Activated CD4-positive, alpha-beta memory T cell treated with anti-CD3 and anti-CD28 coated beads for 36 hours (primary cell): ENCODE measurements around the gene STPG1. TPM values are rescaled to one million over a fixed set of nuclear protein-coding genes. Genes with fewer than 3 reads are reported as not detected.

Source experiments
- CTCF ChIA-PET: fragments of 350-600 bp; sonication (Branson Sonifier 250); formaldehyde crosslinking; loops from one replicate; lab custom pipeline; 2021; ENCODE audit warnings: antibody characterized with exemption, inconsistent platforms; lab: Charles Lee
- POLR2A ChIA-PET: fragments of 350-600 bp; sonication (Branson Sonifier 250); formaldehyde crosslinking; loops from one replicate; lab custom pipeline; 2021; ENCODE audit warnings: antibody characterized with exemption; lab: Charles Lee
- DNase-seq: peaks from one replicate; pipeline ENCODE4 v3.0.0-alpha.2; 2020
- H3K27ac Mint-ChIP-seq: one replicate; pipeline ENCODE4 v1.8.0; 2021; ENCODE audit warnings: mixed read lengths
- H3K27me3 Mint-ChIP-seq: one replicate; pipeline ENCODE4 v1.8.0; 2021; ENCODE audit warnings: mixed read lengths
- H3K36me3 Mint-ChIP-seq: one replicate; pipeline ENCODE4 v1.8.0; 2021; ENCODE audit warnings: mixed read lengths
- H3K4me1 Mint-ChIP-seq: one replicate; pipeline ENCODE4 v1.8.0; 2021; ENCODE audit warnings: low read depth, mixed read lengths
- H3K4me3 Mint-ChIP-seq: one replicate; pipeline ENCODE4 v1.8.0; 2021; ENCODE audit warnings: mild to moderate bottlenecking, mixed read lengths
- H3K9me3 Mint-ChIP-seq: one replicate; pipeline ENCODE4 v1.8.0; 2021; ENCODE audit warnings: mixed read lengths
- intact Hi-C: fragments of 100-400 bp; cut with micrococcal nuclease; formaldehyde crosslinking; loops from one replicate; pipeline ENCODE4 v1.15.1; 2023
- total RNA-seq, 2 experiments: library from RNA; stranded (reverse); gene quantifications; one replicate each; pipeline ENCODE4 v1.2.3, GENCODE V29; 2021

STPG1 gene
- total RNA-seq, 2 experiments from 2014 or later = 7.5 to 8.3 TPM

DNA sequence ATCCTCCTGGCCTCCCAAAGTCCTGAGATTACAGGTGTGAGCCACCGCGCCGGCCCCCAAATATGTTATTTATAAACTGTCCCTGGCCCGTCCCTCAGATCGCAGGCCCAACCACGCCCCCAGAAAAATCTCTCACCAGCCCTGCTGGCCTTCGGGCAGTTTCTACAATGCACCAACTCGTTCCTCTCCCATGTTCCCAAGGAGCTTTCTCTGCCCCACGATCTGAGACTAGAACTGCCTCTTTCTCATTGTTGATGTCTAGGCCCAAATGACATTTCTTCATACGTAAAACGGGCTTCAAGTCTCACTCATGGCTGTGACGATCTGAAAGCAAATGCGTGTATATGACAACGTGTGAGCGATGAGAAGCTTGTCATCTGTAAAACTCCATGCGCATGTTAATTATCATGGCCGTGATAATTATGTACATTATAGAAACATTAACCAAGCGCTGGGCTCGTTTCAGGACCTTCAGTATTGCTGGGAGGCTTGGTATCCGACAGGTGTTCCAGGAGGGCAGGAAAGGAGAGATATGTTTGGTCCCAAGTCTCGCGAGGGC, 1.3 kb upstream of the STPG1 start:
- ChIA-PET POLR2A (interaction anchor here (0.7 to 4.0 kb wide), 11 partner anchors 9 to 456 kb away, joined by 3 to 36 read pairs (median 3); partner anchors contain the start of genes PNRC2 and RCAN3), CTCF (interaction anchor here (0.7 to 8.8 kb wide), 49 partner anchors 10 to 330 kb away, joined by 3 to 107 read pairs (median 5); partner anchors contain the start of genes CLIC4, RCAN3 and SRRM1)
- Mint-ChIP-seq H3K36me3 (peaks cover 12% of the 10 kb centered on the region), H3K9me3 (no peaks in the 10 kb centered on the region), H3K27me3 (no peaks in the 10 kb centered on the region), H3K4me1 (peaks cover 46% of the 10 kb centered on the region), H3K4me3 (peak overlapping the region; percentile 98), H3K27ac (peak overlapping the region; percentile 73)
- DNase-seq = no peak
- intact Hi-C loops = loop anchor here (1.0 to 10.0 kb wide), 11 partner anchors 66 to 820 kb away; partner anchors contain the start of genes PNRC2, SRSF10 and SYF2

DNA sequence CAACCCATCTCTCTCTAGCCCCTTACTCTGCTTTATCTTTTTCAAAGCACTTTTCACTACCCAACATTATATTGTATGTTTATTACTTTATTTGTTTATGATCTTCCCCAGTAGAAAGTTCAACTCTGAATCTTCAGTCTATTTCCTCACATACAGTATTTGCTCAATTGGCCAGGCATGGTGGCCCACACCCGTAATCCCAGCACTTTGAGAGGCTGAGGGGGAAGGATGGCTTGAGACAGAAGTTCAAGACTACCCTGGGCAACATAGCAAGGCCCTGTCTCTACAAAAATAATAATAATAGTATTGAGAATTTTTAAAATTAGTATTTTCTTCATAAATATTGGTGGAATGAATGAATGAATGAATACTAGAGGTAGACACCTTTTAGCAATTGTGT, 1.2 kb downstream of the STPG1 start:
- H3K27me3 Mint-ChIP-seq = no peaks in the 10 kb centered on the region
- H3K36me3 Mint-ChIP-seq = no peaks in the 10 kb centered on the region
- intact Hi-C loops = loop anchor here (10.0 kb wide), 2 partner anchors 458 to 822 kb away; partner anchors contain the start of genes PNRC2 and SYF2
- H3K27ac Mint-ChIP-seq = no peak overlapping the region
- H3K4me1 Mint-ChIP-seq = peaks cover 25% of the 10 kb centered on the region
- H3K9me3 Mint-ChIP-seq = peaks cover 3% of the 10 kb centered on the region
- ChIA-PET POLR2A (interaction anchor here (1.3 to 1.6 kb wide), 4 partner anchors 25 to 230 kb away, joined by 3 to 7 read pairs (median 4); no protein-coding TSS in a partner anchor), CTCF (interaction anchor here (0.7 to 8.8 kb wide), 9 partner anchors 17 to 262 kb away, joined by 3 to 107 read pairs (median 12); no protein-coding TSS in a partner anchor)
- no peak for DNase-seq
- no peak overlapping the region for H3K4me3 Mint-ChIP-seq

DNA sequence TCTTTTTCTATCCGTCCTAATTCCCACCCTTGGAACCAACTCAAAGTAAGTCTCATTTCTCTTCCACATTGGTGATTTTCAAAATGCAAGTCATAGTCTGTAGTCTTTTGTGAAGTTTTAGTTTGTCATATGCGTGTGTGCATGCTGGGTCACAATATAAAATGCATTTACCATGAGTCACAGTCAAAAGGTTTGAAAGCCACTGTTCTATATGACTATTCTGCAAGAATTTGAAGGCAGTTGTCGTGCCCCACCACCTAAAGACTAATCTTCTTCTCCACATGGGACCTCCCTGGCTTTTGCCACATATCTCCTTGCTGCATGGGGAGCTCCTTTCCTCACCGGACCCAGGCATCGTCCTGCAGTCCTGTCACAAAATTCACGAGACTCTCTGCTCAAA, 1.6 kb downstream of the STPG1 start:
- CTCF ChIA-PET = interaction anchor here (1.4 to 8.8 kb wide), 6 partner anchors 19 to 261 kb away, joined by 4 to 107 read pairs (median 20); no protein-coding TSS in a partner anchor
- no peaks in the 10 kb centered on the region for H3K36me3 Mint-ChIP-seq
- POLR2A ChIA-PET = no interaction called here
- H3K9me3 Mint-ChIP-seq = peaks cover 3% of the 10 kb centered on the region
- no peak overlapping the region for H3K27ac Mint-ChIP-seq
- H3K4me3 Mint-ChIP-seq = no peak overlapping the region
- DNase-seq = no peak
- intact Hi-C loops = loop anchor here (10.0 kb wide), 2 partner anchors 457 to 823 kb away; partner anchors contain the start of genes PNRC2 and SYF2
- H3K4me1 Mint-ChIP-seq = peaks cover 21% of the 10 kb centered on the region
- H3K27me3 Mint-ChIP-seq = no peaks in the 10 kb centered on the region

DNA sequence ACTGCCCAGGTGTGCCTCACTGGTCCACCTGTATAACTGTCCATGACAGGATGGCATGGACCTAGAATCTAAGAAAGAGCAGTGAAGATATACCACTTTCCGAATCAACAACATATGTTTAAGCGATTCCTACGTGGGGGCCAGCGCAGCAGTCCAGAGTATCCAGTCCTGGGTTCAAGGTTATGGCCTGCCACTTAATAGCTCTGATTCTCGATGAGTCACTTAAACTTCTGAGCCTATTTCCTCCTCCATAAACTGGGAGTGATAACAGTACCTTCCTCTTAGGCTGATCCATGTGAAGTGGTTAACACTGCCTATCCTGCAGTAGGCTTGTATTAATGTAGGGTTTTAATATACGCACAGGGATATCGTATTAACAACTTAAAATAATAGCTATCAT, 2.8 kb downstream of the STPG1 start:
- Mint-ChIP-seq H3K27me3 (no peaks in the 10 kb centered on the region), H3K27ac (no peak overlapping the region), H3K36me3 (no peaks in the 10 kb centered on the region), H3K9me3 (peaks cover 3% of the 10 kb centered on the region), H3K4me3 (no peak overlapping the region), H3K4me1 (peaks cover 19% of the 10 kb centered on the region)
- no peak for DNase-seq
- ChIA-PET POLR2A (no interaction called here), CTCF (interaction anchor here (1.4 to 8.8 kb wide), 3 partner anchors 18 to 260 kb away, joined by 6 to 107 read pairs (median 31); no protein-coding TSS in a partner anchor)
- intact Hi-C loops = loop anchor here (10.0 kb wide), 2 partner anchors 456 to 824 kb away; partner anchors contain the start of genes PNRC2 and SYF2

DNA sequence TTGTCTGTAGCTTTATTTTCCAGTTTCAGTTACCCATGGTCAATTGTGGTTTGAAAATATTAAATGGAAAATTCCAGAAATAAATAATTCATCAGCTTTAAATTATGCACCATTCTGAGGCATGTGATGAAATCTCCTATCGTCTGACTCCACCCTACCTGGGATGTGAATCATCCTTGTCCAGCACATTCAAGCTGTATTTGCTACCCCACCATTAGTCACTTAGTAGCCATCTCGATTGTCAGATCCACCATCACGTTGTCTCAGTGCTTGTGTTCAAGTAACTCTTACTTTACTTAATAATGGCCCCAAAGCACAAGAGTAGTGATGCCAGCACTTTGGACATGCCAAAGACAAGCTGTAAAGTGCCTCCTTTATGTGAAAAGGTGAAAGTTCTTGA, 4.0 kb downstream of the STPG1 start:
- no peaks in the 10 kb centered on the region for H3K27me3 Mint-ChIP-seq
- H3K36me3 Mint-ChIP-seq = no peaks in the 10 kb centered on the region
- POLR2A ChIA-PET = interaction anchor here (1.8 kb wide), 1 partner anchor 93 kb away, joined by 4 read pairs; the partner anchor contains the start of gene RCAN3
- no peak for DNase-seq
- H3K9me3 Mint-ChIP-seq = peaks cover 3% of the 10 kb centered on the region
- H3K4me3 Mint-ChIP-seq = no peak overlapping the region
- intact Hi-C loops = no loop called here
- peaks cover 11% of the 10 kb centered on the region for H3K4me1 Mint-ChIP-seq
- CTCF ChIA-PET = interaction anchor here (1.2 to 2.8 kb wide), 5 partner anchors 13 to 255 kb away, joined by 3 to 22 read pairs (median 8); no protein-coding TSS in a partner anchor
- H3K27ac Mint-ChIP-seq = no peak overlapping the region

DNA sequence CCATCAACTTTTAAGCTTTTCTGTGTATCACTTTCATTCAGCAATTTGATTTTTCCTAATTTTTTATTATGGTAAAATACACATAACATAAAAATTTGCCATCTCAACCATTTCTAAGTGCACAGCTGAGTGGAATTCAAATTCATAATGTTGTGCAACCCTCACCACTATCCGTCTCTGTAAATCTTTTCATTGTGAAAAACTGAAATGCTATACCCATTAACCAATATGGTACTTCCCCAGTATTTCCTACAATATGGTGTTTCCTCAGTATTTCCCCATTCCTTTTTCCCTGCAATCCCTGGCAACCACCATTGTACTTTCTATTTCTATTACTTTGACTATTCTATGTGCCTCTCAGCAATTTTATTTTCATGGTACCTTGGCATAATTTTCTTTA, 6.8 kb downstream of the STPG1 start:
- no peak for DNase-seq
- Mint-ChIP-seq H3K36me3 (no peaks in the 10 kb centered on the region), H3K4me3 (no peak overlapping the region), H3K4me1 (peaks cover 2% of the 10 kb centered on the region), H3K27ac (no peak overlapping the region), H3K27me3 (no peaks in the 10 kb centered on the region), H3K9me3 (peaks cover 3% of the 10 kb centered on the region)
- ChIA-PET CTCF (no interaction called here), POLR2A (no interaction called here)
- intact Hi-C loops = no loop called here

DNA sequence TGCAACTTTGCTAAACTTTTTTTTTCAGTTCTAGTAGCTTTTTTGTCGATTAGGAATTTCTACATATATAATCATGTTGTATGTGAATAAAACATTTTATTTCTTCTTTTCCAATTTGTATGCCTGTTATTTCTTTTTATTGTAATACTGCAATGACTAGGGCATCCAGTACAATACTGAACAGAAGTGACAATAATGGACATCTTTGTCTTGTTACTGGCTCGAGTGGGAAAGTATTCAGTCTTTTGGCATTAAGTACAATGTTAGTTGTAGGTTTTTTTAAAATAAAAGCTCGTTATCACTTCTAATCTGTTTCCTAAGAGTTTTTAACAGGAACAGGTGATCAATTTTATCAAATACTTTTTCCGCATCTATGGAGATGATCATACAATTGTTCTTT, 9.8 kb downstream of the STPG1 start:
- H3K9me3 Mint-ChIP-seq = peaks cover 3% of the 10 kb centered on the region
- no peaks in the 10 kb centered on the region for H3K27me3 Mint-ChIP-seq
- no peak for DNase-seq
- no peaks in the 10 kb centered on the region for H3K36me3 Mint-ChIP-seq
- CTCF ChIA-PET = interaction anchor here (0.6 to 1.5 kb wide), 5 partner anchors 11 to 205 kb away, joined by 3 to 8 read pairs (median 6); partner anchors contain the start of gene NIPAL3
- no peak overlapping the region for H3K4me3 Mint-ChIP-seq
- POLR2A ChIA-PET = interaction anchor here (1.1 kb wide), 1 partner anchor 12 kb away, joined by 3 read pairs; no protein-coding TSS in a partner anchor
- intact Hi-C loops = no loop called here
- peaks cover 9% of the 10 kb centered on the region for H3K4me1 Mint-ChIP-seq
- H3K27ac Mint-ChIP-seq = no peak overlapping the region

DNA sequence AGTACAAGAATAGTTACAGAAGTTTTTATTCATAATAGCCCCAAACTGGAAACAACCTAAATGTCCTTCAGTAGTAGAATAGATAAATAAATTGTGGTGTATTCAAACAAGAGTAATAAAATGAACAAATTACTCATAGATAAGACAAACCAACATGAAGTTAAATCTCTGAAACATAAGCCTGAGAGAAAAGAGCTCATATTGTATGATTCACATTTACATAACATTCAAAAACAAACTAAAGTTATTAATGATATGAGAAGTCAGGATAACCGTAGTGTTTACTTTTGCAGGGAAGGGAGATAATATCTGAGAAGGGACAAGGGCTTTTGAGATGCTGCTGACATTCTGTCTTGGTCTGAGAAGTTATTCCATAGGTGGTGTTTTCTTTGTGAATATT, 13.5 kb downstream of the STPG1 start:
- POLR2A ChIA-PET = no interaction called here

DNA sequence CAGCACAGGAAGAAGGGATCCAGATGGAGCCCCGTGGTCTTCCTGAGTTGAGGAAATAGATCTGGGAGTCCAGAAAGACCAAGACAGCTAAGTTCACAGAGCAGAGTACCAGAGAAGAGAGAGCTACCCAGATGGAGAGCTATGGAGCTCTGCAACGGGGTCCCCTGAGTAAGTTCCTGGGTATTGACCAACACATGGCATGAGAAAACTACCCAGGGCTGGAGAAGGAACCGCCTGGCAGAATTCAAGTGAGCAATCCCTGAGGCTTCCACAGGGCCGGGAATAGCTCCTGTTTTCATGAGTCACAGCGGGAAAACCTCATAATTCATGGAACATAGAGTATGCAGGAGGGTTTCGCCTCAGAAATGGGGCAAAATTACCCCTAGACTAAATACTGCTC, 19.7 kb downstream of the STPG1 start:
- no peak overlapping the region for H3K4me3 Mint-ChIP-seq
- ChIA-PET CTCF (interaction anchor here (1.0 to 6.7 kb wide), 19 partner anchors 9 to 323 kb away, joined by 4 to 618 read pairs (median 16); partner anchors contain the start of genes NIPAL3 and STPG1), POLR2A (no interaction called here)
- H3K36me3 Mint-ChIP-seq = peaks cover 5% of the 10 kb centered on the region
- no peak for DNase-seq
- intact Hi-C loops = loop anchor here (2.0 kb wide), 2 partner anchors 71 to 241 kb away; no protein-coding TSS in a partner anchor
- no peaks in the 10 kb centered on the region for H3K9me3 Mint-ChIP-seq
- no peaks in the 10 kb centered on the region for H3K27me3 Mint-ChIP-seq
- peaks cover 27% of the 10 kb centered on the region for H3K4me1 Mint-ChIP-seq
- H3K27ac Mint-ChIP-seq = no peak overlapping the region

More for the DNA sequence above, 13.5 kb downstream of the STPG1 start:
- no peak for DNase-seq
- Mint-ChIP-seq H3K9me3 (no peaks in the 10 kb centered on the region), H3K27me3 (no peaks in the 10 kb centered on the region), H3K4me3 (no peak overlapping the region), H3K4me1 (peaks cover 9% of the 10 kb centered on the region), H3K27ac (no peak overlapping the region), H3K36me3 (no peaks in the 10 kb centered on the region)
- CTCF ChIA-PET = interaction anchor here (1.0 to 3.8 kb wide), 7 partner anchors 9 to 250 kb away, joined by 3 to 21 read pairs (median 4); partner anchors contain the start of gene NIPAL3
- intact Hi-C loops = no loop called here

DNA sequence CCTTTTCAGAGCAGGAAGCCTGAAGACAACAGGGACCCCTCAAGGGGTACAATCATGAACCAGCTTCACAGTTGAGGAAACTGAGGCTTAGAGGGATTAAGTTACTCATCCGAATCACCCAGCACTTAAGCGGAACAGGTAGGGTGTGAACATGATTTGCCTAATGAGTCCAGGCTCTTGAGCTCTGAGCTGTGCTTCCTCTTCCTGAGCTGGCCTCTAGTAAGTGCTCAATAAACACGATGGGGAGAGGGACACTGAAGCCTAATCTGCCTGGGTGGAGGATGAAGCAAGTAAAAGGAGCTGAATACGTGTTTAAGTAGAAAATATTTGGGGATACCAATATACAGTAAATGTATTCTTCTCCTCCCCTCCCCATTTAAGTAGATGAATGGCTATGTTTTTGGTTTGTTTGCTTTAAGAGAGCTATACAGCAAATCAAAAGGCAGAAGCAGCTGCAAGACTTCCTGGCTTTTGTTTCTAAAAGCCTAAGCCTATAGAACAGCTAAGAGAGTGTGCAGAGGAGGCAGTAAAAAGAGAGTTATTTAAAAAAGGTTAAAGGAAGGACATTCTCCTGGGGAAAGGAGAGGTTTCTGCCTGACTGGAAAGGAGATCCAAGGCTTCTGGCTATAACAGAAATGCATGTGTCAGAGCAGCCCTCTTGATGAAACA, 20.5 kb downstream of the STPG1 start:
- no peak for DNase-seq
- Mint-ChIP-seq H3K4me3 (no peak overlapping the region), H3K9me3 (no peaks in the 10 kb centered on the region), H3K36me3 (peaks cover 7% of the 10 kb centered on the region), H3K27ac (peak overlapping the region; percentile 82), H3K4me1 (peaks cover 27% of the 10 kb centered on the region), H3K27me3 (no peaks in the 10 kb centered on the region)
- intact Hi-C loops = loop anchor here (1.0 to 2.0 kb wide), 3 partner anchors 70 to 242 kb away; no protein-coding TSS in a partner anchor
- POLR2A ChIA-PET = interaction anchor here (3.1 kb wide), 1 partner anchor 194 kb away, joined by 17 read pairs; no protein-coding TSS in a partner anchor
- CTCF ChIA-PET = interaction anchor here (0.8 to 6.7 kb wide), 34 partner anchors 8 to 322 kb away, joined by 3 to 618 read pairs (median 13); partner anchors contain the start of genes IFNLR1, MYOM3, NIPAL3 and STPG1

DNA sequence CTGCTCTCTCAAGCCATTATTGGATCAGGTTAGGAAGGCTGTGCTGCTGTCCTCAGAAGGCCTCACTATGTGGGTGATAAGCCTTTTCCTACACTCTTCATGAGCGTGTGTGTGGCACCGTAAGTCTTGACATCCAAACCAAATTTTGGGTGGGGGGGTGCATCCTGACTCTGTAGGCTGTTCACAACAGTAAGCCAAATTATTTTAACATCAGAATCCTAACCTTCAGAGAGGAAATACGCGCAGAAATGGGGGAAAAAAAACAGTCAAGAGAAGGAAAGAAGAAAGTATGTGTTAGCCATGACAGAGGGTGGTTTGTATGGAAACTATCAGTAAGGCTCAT, 21.0 kb downstream of the STPG1 start:
- ChIA-PET CTCF (interaction anchor here (0.8 to 6.7 kb wide), 40 partner anchors 8 to 322 kb away, joined by 3 to 618 read pairs (median 13); partner anchors contain the start of genes IFNLR1, MYOM3, NIPAL3 and RCAN3), POLR2A (interaction anchor here (0.9 to 3.1 kb wide), 2 partner anchors 12 to 194 kb away, joined by 3 to 17 read pairs; no protein-coding TSS in a partner anchor)
- H3K36me3 Mint-ChIP-seq = peaks cover 7% of the 10 kb centered on the region
- H3K9me3 Mint-ChIP-seq = no peaks in the 10 kb centered on the region
- peak overlapping the region; percentile 68 for H3K4me3 Mint-ChIP-seq
- DNase-seq = no peak
- H3K4me1 Mint-ChIP-seq = peaks cover 27% of the 10 kb centered on the region
- H3K27me3 Mint-ChIP-seq = no peaks in the 10 kb centered on the region
- peak overlapping the region; percentile 82 for H3K27ac Mint-ChIP-seq
- intact Hi-C loops = loop anchor here (1.0 to 2.0 kb wide), 3 partner anchors 70 to 242 kb away; no protein-coding TSS in a partner anchor
